Frontal cortex (tissue), 4 donors: ENCODE data around the gene STAU1. TPM values are rescaled to one million over a fixed set of nuclear protein-coding genes. Genes with fewer than 3 reads are reported as not detected.

Experiments used
- DNase-seq, 2 donors: peaks; one replicate each; pipeline ENCODE4 v3.0.0; 2012; ENCODE audit warnings: low spot score in 2 of 2
- FAIRE-seq: peaks from 2 replicates; lab custom pipeline; 2012; peaks lifted over from hg19 to GRCh38; lab: Jason Lieb, UNC
- total RNA-seq: library from RNA; depleted of rRNA; stranded (reverse); fragments of >200 nt; gene quantifications from one replicate; pipeline ENCODE4 v1.2.3, GENCODE V29; 2014
- donor health status: control.
- donor health status: control.
- donor health status: control.

Gene STAU1
- total RNA-seq, 1 donor from 2014 or later = 46.5 TPM

GRCh38 chr20:49167811-49168507 is 20.2 kb downstream of the STAU1 start:
- FAIRE-seq (no peak), DNase-seq (no peak)

GRCh38 chr20:49166534-49167449 is 21.3 kb downstream of the STAU1 start:
- DNase-seq = no peak
- no peak for FAIRE-seq

GRCh38 chr20:49165611-49166010 is 22.5 kb downstream of the STAU1 start:
- FAIRE-seq = no peak
- no peak for DNase-seq

- FAIRE-seq (no peak), DNase-seq (no peak)
Observed at GRCh38 chr20:49163696-49164095, 24.4 kb downstream of the STAU1 start.

DNA sequence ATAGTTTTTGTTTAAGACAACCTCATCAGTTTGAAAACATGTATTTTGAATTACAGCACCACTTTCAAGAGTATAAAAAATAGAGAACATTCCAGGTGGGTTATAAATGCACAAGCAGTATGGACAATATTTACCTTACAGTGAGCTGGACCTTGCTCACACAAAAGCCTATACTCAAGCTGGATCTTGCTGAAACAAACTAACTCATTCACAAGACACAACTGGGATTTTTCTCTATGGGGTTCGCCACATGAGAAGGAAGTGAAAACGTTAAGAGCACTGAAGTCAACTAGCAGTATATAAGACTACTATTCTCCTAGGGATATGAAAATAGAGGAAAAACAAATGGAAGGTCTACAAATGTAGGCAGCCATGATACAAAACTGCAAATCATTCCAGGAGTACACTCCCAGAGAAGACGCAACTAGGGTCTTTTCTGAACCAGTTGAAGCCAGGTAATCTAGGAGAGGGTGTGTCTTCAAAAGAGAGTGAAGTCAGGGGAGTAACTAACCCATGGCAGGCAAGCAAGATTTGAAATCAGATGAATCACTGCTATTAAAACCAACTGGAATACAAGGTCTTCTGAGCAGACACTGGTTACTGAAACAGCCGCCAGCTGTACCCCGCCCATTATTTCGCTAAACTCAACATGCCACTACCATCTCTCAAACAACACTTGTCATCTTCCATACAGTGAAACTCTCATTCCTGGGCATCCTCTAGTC is 26.5 kb downstream of the STAU1 start:
- DNase-seq (no peak), FAIRE-seq (no peak)

DNA sequence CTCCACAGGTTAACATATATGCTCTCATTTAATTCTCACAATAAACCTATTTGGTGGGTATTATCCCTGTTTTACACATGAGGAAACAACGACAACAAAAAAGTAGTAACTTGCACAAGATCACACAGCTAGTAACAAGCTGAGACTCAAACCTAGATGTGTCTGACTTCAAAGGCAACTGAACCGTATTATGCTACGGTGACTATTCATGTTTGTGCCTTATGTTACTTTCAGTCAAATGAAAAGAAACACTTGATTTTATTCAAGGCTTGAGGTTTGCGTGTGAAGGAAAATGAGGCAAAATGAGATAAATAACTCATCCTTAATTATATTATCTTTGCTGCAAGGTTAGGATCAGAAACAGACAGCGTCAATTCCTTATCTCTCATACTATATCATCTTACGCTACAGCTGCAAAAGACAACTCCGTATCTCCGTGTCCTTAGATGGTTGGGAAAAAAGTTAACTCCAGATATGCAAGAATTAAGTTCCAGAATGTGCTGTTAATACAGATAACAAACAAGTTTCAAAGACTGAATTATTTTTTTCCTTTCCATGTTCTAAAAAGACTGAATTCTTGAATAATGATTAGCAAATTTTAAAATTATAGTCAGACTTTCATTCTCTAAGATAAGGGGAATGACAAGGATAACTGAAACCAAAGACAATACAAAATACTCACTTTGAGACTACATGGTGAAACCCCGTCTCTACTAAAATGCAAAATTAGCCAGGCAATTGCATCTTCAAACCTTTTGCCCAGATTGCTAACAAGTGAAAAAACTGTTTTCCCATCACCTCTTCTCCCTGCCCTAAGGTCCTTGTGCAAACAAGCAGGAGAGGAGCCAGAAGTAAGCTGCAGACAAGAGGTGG is 27.8 kb downstream of the STAU1 start:
- DNase-seq = no peak
- no peak for FAIRE-seq

GRCh38 chr20:49157146-49157545 is 31.0 kb downstream of the STAU1 start:
- DNase-seq = no peak
- FAIRE-seq = no peak

DNA sequence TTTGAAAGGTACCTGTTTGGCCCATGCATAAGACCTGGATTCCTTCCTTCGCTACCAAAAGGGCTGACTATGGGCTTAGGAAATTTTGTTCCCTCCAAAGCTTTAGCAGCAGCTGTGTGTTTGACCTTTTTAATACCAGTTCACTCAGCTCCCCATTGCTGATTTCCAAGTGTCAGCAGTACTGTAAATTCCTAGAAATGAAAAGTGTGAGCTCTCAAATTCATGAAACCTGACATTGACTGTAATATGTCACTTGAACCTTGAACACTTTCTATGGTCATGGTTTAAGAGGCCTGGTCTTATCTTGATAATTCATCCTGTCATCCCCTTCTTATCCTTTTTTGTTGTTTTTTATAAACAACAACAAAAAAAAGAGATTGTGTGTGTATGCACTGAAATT is 31.7 kb downstream of the STAU1 start:
- no peak for DNase-seq
- no peak for FAIRE-seq

DNA sequence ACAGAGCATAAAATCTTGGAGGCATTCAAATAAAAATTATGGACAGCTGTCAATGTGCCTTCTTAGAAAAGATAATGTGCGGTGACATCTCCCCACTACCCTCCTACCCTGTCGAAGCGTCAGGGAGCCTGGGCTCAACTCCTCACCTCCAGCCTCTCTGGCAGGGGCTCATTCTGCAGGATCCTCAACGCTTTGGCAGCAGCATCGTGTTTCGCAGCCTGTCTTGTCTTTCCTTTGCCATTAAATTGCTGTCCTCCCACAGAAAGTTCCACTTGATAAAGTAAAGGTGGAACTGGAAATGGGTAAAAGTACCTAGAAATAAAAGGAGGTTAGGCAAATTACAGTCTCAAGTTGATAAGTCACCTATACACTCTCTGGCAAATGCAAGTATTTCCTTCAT is 36.7 kb downstream of the STAU1 start:
- no peak for DNase-seq

GRCh38 chr20:49149281-49150045 is 38.7 kb downstream of the STAU1 start:
- no peak for FAIRE-seq

More for the DNA sequence above, 36.7 kb downstream of the STAU1 start:
- FAIRE-seq = no peak

DNA sequence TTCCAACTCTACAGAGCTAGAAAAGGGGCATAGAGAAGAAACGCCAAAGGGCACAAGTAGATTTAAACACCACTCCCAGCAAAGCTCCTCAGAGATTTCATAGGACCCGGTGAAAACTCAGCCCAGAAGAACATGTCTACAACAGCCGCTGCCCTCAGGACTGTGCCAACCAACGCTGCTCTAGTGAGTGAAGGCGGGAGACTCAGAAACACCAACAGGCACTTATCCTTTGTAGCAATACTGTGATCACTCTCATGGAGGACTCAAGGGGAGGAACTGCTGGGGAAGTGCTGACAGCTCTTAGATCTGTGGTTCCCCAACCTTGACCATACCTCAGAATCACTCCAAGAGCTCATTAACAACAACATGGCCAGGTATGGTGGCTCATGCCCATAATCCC is 39.5 kb downstream of the STAU1 start:
- FAIRE-seq (no peak), DNase-seq (no peak)

More at GRCh38 chr20:49149281-49150045, 38.7 kb downstream of the STAU1 start:
- DNase-seq = no peak

GRCh38 chr20:49147296-49147695 is 40.8 kb downstream of the STAU1 start:
- FAIRE-seq = no peak
- DNase-seq = no peak

- no peak for FAIRE-seq
Observed at GRCh38 chr20:49146442-49147225, 41.5 kb downstream of the STAU1 start.

DNA sequence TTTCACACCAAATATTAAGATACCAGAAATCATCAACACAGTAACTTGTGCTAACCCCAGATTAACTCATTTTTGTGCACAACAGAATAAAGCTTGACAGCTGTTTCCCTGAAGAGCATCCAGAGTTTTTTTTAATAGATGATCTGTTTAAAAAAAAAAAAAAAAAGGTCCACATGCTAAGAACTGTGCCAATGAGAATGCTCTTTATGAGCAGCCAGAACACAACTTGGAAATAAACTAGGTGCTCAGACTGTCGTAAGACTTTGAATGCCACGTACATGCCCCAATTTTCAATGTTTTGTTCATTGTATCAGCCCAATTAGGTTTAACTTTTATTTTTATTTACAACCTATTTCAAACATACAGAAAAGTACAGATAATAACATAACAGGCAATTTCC is 47.3 kb downstream of the STAU1 start:
- DNase-seq (no peak), FAIRE-seq (no peak)

More at GRCh38 chr20:49146442-49147225, 41.5 kb downstream of the STAU1 start:
- no peak for DNase-seq

GRCh38 chr20:49140411-49140810 is 47.7 kb downstream of the STAU1 start:
- FAIRE-seq = no peak
- no peak for DNase-seq

DNA sequence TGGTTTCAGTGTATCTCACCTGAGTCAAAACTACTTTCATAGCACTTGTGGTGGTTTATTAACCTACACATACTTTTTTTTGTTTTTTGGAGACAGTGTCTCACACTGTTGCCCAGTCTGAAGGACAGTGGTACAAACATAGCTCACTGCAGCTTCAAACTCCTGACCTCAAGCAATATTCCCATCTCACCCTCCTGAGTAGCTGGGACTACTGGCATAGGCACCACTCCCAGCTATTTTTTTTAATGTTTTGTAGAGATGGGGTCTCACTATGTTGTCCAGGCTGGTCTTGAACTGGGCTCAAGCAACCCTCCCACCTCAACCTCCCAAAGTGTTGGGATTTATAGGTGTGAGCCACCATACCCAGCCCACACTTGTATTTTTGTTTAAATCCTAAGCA is 49.7 kb downstream of the STAU1 start:
- FAIRE-seq = no peak
- no peak for DNase-seq

- DNase-seq (no peak), FAIRE-seq (no peak)
Observed at GRCh38 chr20:49136817-49137571, 51.1 kb downstream of the STAU1 start.
